ENCODE results near the gene ADGRG3. TPM values are rescaled to one million over a fixed set of nuclear protein-coding genes. Genes with fewer than 3 reads are reported as not detected.

The ADGRG3 gene
- total and polyA plus RNA-seq, 2 of the 13 experiments (the other 11 are each of a cell fraction or from before 2014, with no cell fraction given): 2.7 to 11.8 TPM

GRCh38 chr16:57635266-57636097 is 32.6 kb upstream of the ADGRG3 start (continued):
- TF ChIP-seq ZNF432 (CRISPR knock-in tag; IDR thresholded peaks at IDR 0.05; ENCODE audit: borderline replicate concordance) (no peak), MXD4 (CRISPR knock-in tag; IDR thresholded peaks at IDR 0.05) (no peak), ZNF652 (CRISPR knock-in tag; IDR thresholded peaks at IDR 0.05; ENCODE audit: borderline replicate concordance, low read depth) (0 out of 2 replicates have a peak, but pooled peaks have one; percentile 39), GABPA (IDR thresholded peaks at IDR 0.05; ENCODE audit: low read depth, low read length) (no peak), GABPA (CRISPR knock-in tag; IDR thresholded peaks at IDR 0.05; ENCODE audit: low read depth) (no peak), ZNF383 (CRISPR knock-in tag; IDR thresholded peaks at IDR 0.05; ENCODE audit: borderline replicate concordance) (no peak), HNRNPLL (IDR thresholded peaks at IDR 0.05; ENCODE audit: low read depth, low read length, poor library complexity, severe bottlenecking) (no peak), MXI1 (IDR thresholded peaks at IDR 0.05; ENCODE audit: borderline replicate concordance, low read depth, low read length) (0 out of 3 replicates have a peak, but pooled peaks have one; percentile 30), ZNF576 (CRISPR knock-in tag; IDR thresholded peaks at IDR 0.05) (no peak), NFKB2 (CRISPR knock-in tag; IDR thresholded peaks at IDR 0.05; ENCODE audit: borderline replicate concordance) (peak; percentile 14; the same call in 1 of the 2 replicates), RXRA (CRISPR knock-in tag; IDR thresholded peaks at IDR 0.05) (0 out of 2 replicates have a peak, but pooled peaks have one; percentile 46), TBX3 (IDR thresholded peaks at IDR 0.05; ENCODE audit: borderline replicate concordance) (no peak), MED13 (CRISPR knock-in tag; IDR thresholded peaks at IDR 0.05) (no peak), ZSCAN25 (CRISPR knock-in tag; IDR thresholded peaks at IDR 0.05) (0 out of 2 replicates have a peak, but pooled peaks have one; percentile 34), HOXA5 (CRISPR knock-in tag; IDR thresholded peaks at IDR 0.05) (no peak), FOXA1 (IDR thresholded peaks at IDR 0.05) (no peak), FOXA1 (CRISPR knock-in tag; IDR thresholded peaks at IDR 0.05) (peak; percentile 14; the same call in 1 of the 2 replicates), NR0B2 (CRISPR knock-in tag; IDR thresholded peaks at IDR 0.05) (peak; percentile 74; the same call in 1 of the 2 replicates), RBM22 (optimal IDR thresholded peaks at IDR 0.05; ENCODE audit: low read length) (no peak), ZNF382 (CRISPR knock-in tag; IDR thresholded peaks at IDR 0.05; ENCODE audit: borderline replicate concordance) (no peak), ZNF740 (CRISPR knock-in tag; IDR thresholded peaks at IDR 0.05) (no peak), TFDP1 (CRISPR knock-in tag; IDR thresholded peaks at IDR 0.05; ENCODE audit: borderline replicate concordance) (peak; percentile 45; the same call in 1 of the 2 replicates), GPN1 (CRISPR knock-in tag; IDR thresholded peaks at IDR 0.05; ENCODE audit: borderline replicate concordance) (no peak), ARID4A (CRISPR knock-in tag; IDR thresholded peaks at IDR 0.05; ENCODE audit: borderline replicate concordance) (no peak; the same call in 1 of the 2 replicates)

Measured in HepG2 (cell line).